PC-9 (cell line): ENCODE results near the gene ST6GALNAC3. TPM values are rescaled to one million over a fixed set of nuclear protein-coding genes. Genes with fewer than 3 reads are reported as not detected.

ENCODE experiments used
- BruUV-seq: library from RNA; stranded (reverse); fragments of 400-500 nt; replicated peaks from 2 replicates; lab custom pipeline; 2021; lab: Mats Ljungman, UMichigan
- CTCF ChIA-PET: fragments of 300-600 bp; sonication (Branson Sonifier 250); formaldehyde crosslinking; loops from one replicate; lab custom pipeline; 2022; ENCODE audit warnings: antibody characterized with exemption; lab: Charles Lee
- POLR2A ChIA-PET: fragments of 300-600 bp; sonication (Branson Sonifier 250); formaldehyde crosslinking; loops from one replicate; lab custom pipeline; 2022; ENCODE audit warnings: antibody characterized with exemption; ENCODE audit not compliant: unreplicated experiment; lab: Charles Lee
- DNase-seq, 2 experiments: peaks; one replicate each; pipeline versions ENCODE4 v3.0.0 to v3.0.0-alpha.2; 2015 to 2022; ENCODE audit warnings: mixed read lengths in 1 of 2
- H2AFZ ChIP-seq: fragments of 200-600 bp; sonication (generic); 2 replicates; pipeline ENCODE4 v1.8.1; 2017; ENCODE audit warnings: antibody characterized with exemption
- H3F3A ChIP-seq: fragments of 200-600 bp; sonication (generic); 2 replicates; pipeline ENCODE4 v1.8.1; 2017; ENCODE audit warnings: antibody characterized with exemption, mild to moderate bottlenecking, low read depth; ENCODE audit not compliant: insufficient read depth
- H3K27ac ChIP-seq: fragments of 200-600 bp; sonication (generic); 2 replicates; pipeline ENCODE4 v1.6.1; 2016; ENCODE audit warnings: mixed run types
- H3K27me3 ChIP-seq: fragments of 200-600 bp; sonication (generic); 2 replicates; pipeline ENCODE4 v1.6.1; 2016; ENCODE audit warnings: low read depth, mixed run types; ENCODE audit not compliant: insufficient read depth
- H3K36me3 ChIP-seq: fragments of 200-600 bp; sonication (generic); 2 replicates; pipeline ENCODE4 v1.6.1; 2016; ENCODE audit warnings: low read depth, mixed run types
- H3K4me1 ChIP-seq: fragments of 200-600 bp; sonication (generic); replicated peaks from 2 replicates; pipeline ENCODE4 v1.6.1; 2016; ENCODE audit warnings: mixed run types; ENCODE audit not compliant: insufficient read depth
- H3K4me2 ChIP-seq: fragments of 200-600 bp; sonication (generic); 2 replicates; pipeline ENCODE4 v1.6.1; 2017; ENCODE audit warnings: mixed run types
- H3K4me3 ChIP-seq: fragments of 200-600 bp; sonication (generic); 2 replicates; pipeline ENCODE4 v1.6.1; 2016; ENCODE audit warnings: mixed run types
- H3K79me2 ChIP-seq: fragments of 200-600 bp; sonication (generic); 2 replicates; pipeline ENCODE4 v1.6.1; 2017; ENCODE audit warnings: low read depth, mixed run types
- H3K9me2 ChIP-seq: fragments of 200-600 bp; sonication (generic); 2 replicates; pipeline ENCODE4 v1.8.1; 2017; ENCODE audit warnings: mild to moderate bottlenecking; ENCODE audit not compliant: insufficient read depth
- H3K9me3 ChIP-seq: fragments of 200-600 bp; sonication (generic); 2 replicates; pipeline ENCODE4 v1.8.1; 2016; ENCODE audit warnings: low read depth; ENCODE audit not compliant: insufficient read depth
- H4K20me1 ChIP-seq: fragments of 200-600 bp; sonication (generic); 2 replicates; pipeline ENCODE4 v1.8.1; 2017; ENCODE audit not compliant: insufficient read depth
- EZH2 ChIP-seq: fragments of 200-600 bp; sonication (generic); IDR thresholded peaks from 2 replicates; pipeline ENCODE4 v1.8.0; 2017; ENCODE audit warnings: antibody characterized with exemption, low read depth
- intact Hi-C: fragments of 100-400 bp; cut with micrococcal nuclease; formaldehyde crosslinking; loops from one replicate; pipeline ENCODE4 v1.10.0; 2022; ENCODE audit not compliant: unreplicated experiment
- total RNA-seq: library from RNA; stranded (reverse); gene quantifications from 2 replicates; pipeline ENCODE4 v1.2.3, GENCODE V29; 2021
- TF ChIP-seq, protein P1 (sequence below): fragments of 200-600 bp; sonication (generic); conservative IDR thresholded peaks from 2 replicates; pipeline ENCODE4 v1.6.1; 2017; ENCODE audit warnings: mixed run types, antibody characterized with exemption, mild to moderate bottlenecking, moderate library complexity

ST6GALNAC3 gene
- total RNA-seq, 1 experiment from 2014 or later = 0.04 TPM

- POLR2A ChIA-PET = no interaction called here
- Histone ChIP-seq H3K27me3 (no peaks in the 10 kb centered on the region), H3K27ac (no peak overlapping the region), H3K4me1 (no peaks in the 10 kb centered on the region), H3K4me3 (no peak overlapping the region), H3K79me2 (no peaks in the 10 kb centered on the region), H3K36me3 (no peaks in the 10 kb centered on the region), H2AFZ (no peak overlapping the region), H3F3A (no peaks in the 10 kb centered on the region), H3K9me2 (no peaks in the 10 kb centered on the region; the same call in 1 of the 2 replicates), H3K4me2 (no peak overlapping the region), H4K20me1 (no peaks in the 10 kb centered on the region), H3K9me3 (no peaks in the 10 kb centered on the region)
- intact Hi-C loops = no loop called here
- CTCF ChIA-PET = no interaction called here
- no TSS peak for BruUV-seq
- TF ChIP-seq EZH2 = no peak
- TF ChIP-seq, protein P1, sequence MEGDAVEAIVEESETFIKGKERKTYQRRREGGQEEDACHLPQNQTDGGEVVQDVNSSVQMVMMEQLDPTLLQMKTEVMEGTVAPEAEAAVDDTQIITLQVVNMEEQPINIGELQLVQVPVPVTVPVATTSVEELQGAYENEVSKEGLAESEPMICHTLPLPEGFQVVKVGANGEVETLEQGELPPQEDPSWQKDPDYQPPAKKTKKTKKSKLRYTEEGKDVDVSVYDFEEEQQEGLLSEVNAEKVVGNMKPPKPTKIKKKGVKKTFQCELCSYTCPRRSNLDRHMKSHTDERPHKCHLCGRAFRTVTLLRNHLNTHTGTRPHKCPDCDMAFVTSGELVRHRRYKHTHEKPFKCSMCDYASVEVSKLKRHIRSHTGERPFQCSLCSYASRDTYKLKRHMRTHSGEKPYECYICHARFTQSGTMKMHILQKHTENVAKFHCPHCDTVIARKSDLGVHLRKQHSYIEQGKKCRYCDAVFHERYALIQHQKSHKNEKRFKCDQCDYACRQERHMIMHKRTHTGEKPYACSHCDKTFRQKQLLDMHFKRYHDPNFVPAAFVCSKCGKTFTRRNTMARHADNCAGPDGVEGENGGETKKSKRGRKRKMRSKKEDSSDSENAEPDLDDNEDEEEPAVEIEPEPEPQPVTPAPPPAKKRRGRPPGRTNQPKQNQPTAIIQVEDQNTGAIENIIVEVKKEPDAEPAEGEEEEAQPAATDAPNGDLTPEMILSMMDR = no peak
- DNase-seq = no peak
Observed at GRCh38 chr1:76627498-76627897, 553.0 kb downstream of the ST6GALNAC3 start.

- no peaks in the 10 kb centered on the region for H3K79me2 ChIP-seq
- no peaks in the 10 kb centered on the region for H3K9me3 ChIP-seq
- no peaks in the 10 kb centered on the region for H3F3A ChIP-seq
- H3K36me3 ChIP-seq = no peaks in the 10 kb centered on the region
- CTCF ChIA-PET = no interaction called here
- TF ChIP-seq, protein P1 = no peak
- TF ChIP-seq EZH2 = no peak
- no TSS peak for BruUV-seq
- POLR2A ChIA-PET = no interaction called here
- H4K20me1 ChIP-seq = no peaks in the 10 kb centered on the region
- no peaks in the 10 kb centered on the region for H3K27me3 ChIP-seq
- no peak overlapping the region for H2AFZ ChIP-seq
- H3K27ac ChIP-seq = no peak overlapping the region
- no peak for DNase-seq
- H3K4me2 ChIP-seq = no peak overlapping the region
- H3K9me2 ChIP-seq = no peaks in the 10 kb centered on the region; the same call in 1 of the 2 replicates
- H3K4me3 ChIP-seq = no peak overlapping the region
- H3K4me1 ChIP-seq = no peaks in the 10 kb centered on the region
- intact Hi-C loops = no loop called here
Observed at GRCh38 chr1:76627901-76628300, 553.4 kb downstream of the ST6GALNAC3 start.

DNA sequence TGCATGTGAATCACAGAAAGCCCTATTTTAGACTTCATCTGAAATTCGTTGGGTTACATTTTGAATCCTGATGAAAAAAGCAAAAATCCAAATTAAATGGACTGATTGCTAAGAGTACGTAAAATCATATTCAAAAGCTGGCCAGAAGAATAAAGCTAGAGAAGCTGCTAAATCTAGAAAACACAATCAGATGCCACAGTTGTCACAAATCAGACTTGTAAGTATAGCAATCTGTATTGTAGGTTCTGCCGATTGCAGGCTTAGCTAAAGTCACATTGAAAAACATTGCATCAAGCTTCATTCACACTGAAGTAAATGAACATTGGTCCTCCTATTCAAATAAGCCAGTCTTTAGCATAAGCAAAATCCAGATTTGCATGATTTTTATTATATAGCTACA is 557.6 kb downstream of the ST6GALNAC3 start:
- ChIA-PET CTCF (no interaction called here), POLR2A (no interaction called here)
- no TSS peak for BruUV-seq
- H4K20me1 ChIP-seq = no peaks in the 10 kb centered on the region
- H3K4me3 ChIP-seq = no peak overlapping the region
- H3K36me3 ChIP-seq = no peaks in the 10 kb centered on the region
- no peak overlapping the region for H3K4me2 ChIP-seq
- no peaks in the 10 kb centered on the region for H3F3A ChIP-seq
- no peaks in the 10 kb centered on the region for H3K79me2 ChIP-seq
- no peak overlapping the region for H3K27ac ChIP-seq
- H2AFZ ChIP-seq = no peak overlapping the region
- H3K9me3 ChIP-seq = no peaks in the 10 kb centered on the region
- no peaks in the 10 kb centered on the region for H3K4me1 ChIP-seq
- no peak for TF ChIP-seq EZH2
- TF ChIP-seq, protein P1 = no peak
- intact Hi-C loops = no loop called here
- H3K9me2 ChIP-seq = no peaks in the 10 kb centered on the region; the same call in 1 of the 2 replicates
- no peaks in the 10 kb centered on the region for H3K27me3 ChIP-seq
- DNase-seq = no peak
